HepG2 (cell line): ENCODE data around the gene FAM83F. TPM values are rescaled to one million over a fixed set of nuclear protein-coding genes. Genes with fewer than 3 reads are reported as not detected.

Experiments used
- ATAC-seq: fragments of 200-7000 bp; cut with Tn5 transposase; 3 replicates; pipeline ENCODE4 v1.9.1; 2020; ENCODE audit warnings: mild to moderate bottlenecking, moderate library complexity
- BruUV-seq: library from RNA; stranded (reverse); fragments of 400-500 nt; replicated peaks from 2 replicates; lab custom pipeline; 2021; lab: Mats Ljungman, UMichigan
- CTCF ChIA-PET: fragments of 300-600 bp; formaldehyde crosslinking; extraction: SDS; loops from one replicate; lab custom pipeline; 2021; ENCODE audit warnings: low total read pairs, inconsistent platforms, low intra/inter-chr PET ratio; lab: Yijun Ruan, JAX
- POLR2A ChIA-PET: fragments of 350-600 bp; sonication (Branson Sonifier 250); formaldehyde crosslinking; loops from one replicate; lab custom pipeline; 2020; ENCODE audit warnings: antibody characterized with exemption, inconsistent platforms; lab: Yijun Ruan, JAX
- DNase-seq: peaks from one replicate; pipeline ENCODE4 v3.0.0-alpha.2; 2015; ENCODE audit warnings: low spot score
- FAIRE-seq: peaks from 3 replicates; lab custom pipeline; 2011; peaks lifted over from hg19 to GRCh38; lab: Jason Lieb, UNC
- H2AFZ ChIP-seq: one replicate; pipeline ENCODE4 v1.6.1; 2011; ENCODE audit warnings: low read length, inconsistent platforms
- H3K27ac ChIP-seq: fragments of 300-600 bp; 3 replicates; pipeline ENCODE4 v1.8.0; 2011; ENCODE audit warnings: mixed run types, mild to moderate bottlenecking, mixed read lengths, low read length, inconsistent platforms; ENCODE audit not compliant: insufficient read depth; ENCODE audit errors: extremely low read length
- H3K27me3 ChIP-seq, 2 experiments: fragments of 200-600 bp in 1 of 2; 2 replicates in 1 of 2; 3 replicates in 1 of 2; pipeline versions ENCODE4 v1.6.0 to v1.8.0; 2011; ENCODE audit warnings: low read length in 2 of 2, mild to moderate bottlenecking in 2 of 2, moderate library complexity in 2 of 2, inconsistent platforms in 1 of 2; ENCODE audit not compliant: insufficient read depth in 2 of 2, control insufficient read depth in 1 of 2
- H3K36me3 ChIP-seq, 2 experiments: fragments of 200-600 bp in 1 of 2; replicated peaks in 1 of 2; 2 replicates in 1 of 2; 3 replicates in 1 of 2; pipeline versions ENCODE4 v1.5.1 to v1.8.0; 2011; ENCODE audit warnings: low read length in 2 of 2, inconsistent platforms in 1 of 2; ENCODE audit not compliant: insufficient read depth in 2 of 2, control insufficient read depth in 1 of 2
- H3K4me1 ChIP-seq: 2 replicates; pipeline ENCODE4 v1.5.1; 2012; ENCODE audit warnings: low read length, inconsistent platforms; ENCODE audit not compliant: insufficient read depth
- H3K4me2 ChIP-seq: 2 replicates; pipeline ENCODE4 v1.6.0; 2011; ENCODE audit warnings: low read depth, low read length, inconsistent platforms
- H3K4me3 ChIP-seq, 3 experiments: fragments of 200-600 bp in 1 of 3; sonication (generic), shearing (Covaris generic) in 1 of 3; replicated peaks in 1 of 3; 2 replicates each; pipeline ENCODE4 v1.5.1; 2011 to 2016; ENCODE audit warnings: low read length in 3 of 3, inconsistent platforms in 2 of 3, low read depth in 2 of 3, mild to moderate bottlenecking in 2 of 3, control low read depth in 1 of 3, mixed read lengths in 1 of 3; ENCODE audit not compliant: insufficient read depth in 1 of 3
- H3K79me2 ChIP-seq: one replicate; pipeline ENCODE4 v1.6.1; 2011; ENCODE audit warnings: low read length, inconsistent platforms; ENCODE audit not compliant: insufficient read depth
- H3K9ac ChIP-seq: 2 replicates; pipeline ENCODE4 v1.6.0; 2011; ENCODE audit warnings: mild to moderate bottlenecking, low read depth, low read length, inconsistent platforms; ENCODE audit not compliant: insufficient read depth
- H3K9me3 ChIP-seq: 2 replicates; pipeline ENCODE4 v1.5.1; 2012; ENCODE audit warnings: mild to moderate bottlenecking, low read length
- H4K20me1 ChIP-seq: 2 replicates; pipeline ENCODE4 v1.6.0; 2011; ENCODE audit warnings: inconsistent platforms, mild to moderate bottlenecking, low read length, moderate library complexity; ENCODE audit not compliant: insufficient read depth
- CHCHD3 ChIP-seq: sonication (generic); formaldehyde crosslinking; IDR thresholded peaks from 2 replicates; pipeline ENCODE4 v1.8.0; 2022; ENCODE audit warnings: mild to moderate bottlenecking, missing genetic modification reagents, moderate library complexity
- ELF4 ChIP-seq: sonication (generic); formaldehyde crosslinking; IDR thresholded peaks from 2 replicates; pipeline ENCODE4 v1.5.0; 2020; ENCODE audit warnings: missing genetic modification reagents, mild to moderate bottlenecking, moderate library complexity, borderline replicate concordance
- RARG ChIP-seq: sonication (generic); formaldehyde crosslinking; IDR thresholded peaks from 2 replicates; pipeline ENCODE4 v1.4.0; 2020; ENCODE audit warnings: low read depth, mild to moderate bottlenecking, missing genetic modification reagents
- SOX5 ChIP-seq: IDR thresholded peaks from 2 replicates; pipeline ENCODE4 v1.6.1; 2016; ENCODE audit warnings: borderline replicate concordance
- ZBTB38 ChIP-seq: sonication (generic); formaldehyde crosslinking; IDR thresholded peaks from 2 replicates; pipeline ENCODE4 v1.5.1; 2020; ENCODE audit warnings: mild to moderate bottlenecking, missing genetic modification reagents
- ZNF30 ChIP-seq: sonication (generic); formaldehyde crosslinking; IDR thresholded peaks from 2 replicates; pipeline ENCODE4 v1.5.0; 2020; ENCODE audit warnings: mild to moderate bottlenecking, missing genetic modification reagents
- ZNF354B ChIP-seq: sonication (generic); formaldehyde crosslinking; IDR thresholded peaks from 2 replicates; pipeline ENCODE4 v1.8.0; 2022; ENCODE audit warnings: mild to moderate bottlenecking, missing genetic modification reagents
- ZNF574 ChIP-seq: sonication (generic); formaldehyde crosslinking; IDR thresholded peaks from 2 replicates; pipeline ENCODE4 v1.4.0; 2020; ENCODE audit warnings: missing genetic modification reagents
- ZNF775 ChIP-seq: sonication (generic); formaldehyde crosslinking; IDR thresholded peaks from 2 replicates; pipeline ENCODE4 v1.4.0; 2020; ENCODE audit warnings: missing genetic modification reagents, mild to moderate bottlenecking, moderate library complexity, borderline replicate concordance
- ZNF788 ChIP-seq: sonication (generic); formaldehyde crosslinking; IDR thresholded peaks from 2 replicates; pipeline ENCODE4 v1.5.0; 2020; ENCODE audit warnings: mild to moderate bottlenecking, missing genetic modification reagents, borderline replicate concordance
- WGBS: methylation state at CpG from one replicate; pipeline ENCODE4 v1.1.6; 2017; ENCODE audit warnings: low lambda C conversion rate; 5-methylcytosine and 5-hydroxymethylcytosine counted together
- in situ Hi-C: cut with HindIII; loops from 2 replicates; pipeline ENCODE4 v1.10.0; 2017; ENCODE audit warnings: low pct_unique_long_range_greater_than_20kb; ENCODE audit not compliant: extremely low pct_ligation_motif_present
- intact Hi-C: fragments of 100-400 bp; cut with micrococcal nuclease; formaldehyde crosslinking; loops from one replicate; pipeline ENCODE4 v1.10.0; 2022; ENCODE audit not compliant: unreplicated experiment
- polyA plus RNA-seq, 8 experiments: library from polyadenylated mRNA; depleted of rRNA in 3 of 8; stranded (reverse) in 7 of 8; unstranded in 1 of 8; fragments of >200 nt; fragmentation: Illumina TruSeq in 4 of 8; extraction: Trizol in 4 of 8; gene quantifications; 2 replicates each; pipeline versions ENCODE4 v1.2.1 to v1.2.3, GENCODE V29; 2011 to 2016; ENCODE audit warnings: low read depth in 4 of 8, missing spikeins in 1 of 8, mixed read lengths in 1 of 8; ENCODE audit not compliant: insufficient read depth in 1 of 8
- total RNA-seq, 5 experiments: library from RNA; depleted of rRNA; stranded (reverse); fragments of >200 nt; fragmentation: Illumina TruSeq; extraction: Trizol; gene quantifications; 2 replicates each; pipeline ENCODE4 v1.2.3, GENCODE V29; 2016; ENCODE audit warnings: low read depth in 1 of 5
- TF ChIP-seq, protein P1 (sequence below): sonication (generic); formaldehyde crosslinking; IDR thresholded peaks from 2 replicates; pipeline ENCODE4 v1.9.0; 2021; ENCODE audit warnings: missing genetic modification reagents, borderline replicate concordance

Gene FAM83F
- total and polyA plus RNA-seq, 2 of the 13 experiments (the other 11 are each of a cell fraction or from before 2014, with no cell fraction given), result not detected

DNA sequence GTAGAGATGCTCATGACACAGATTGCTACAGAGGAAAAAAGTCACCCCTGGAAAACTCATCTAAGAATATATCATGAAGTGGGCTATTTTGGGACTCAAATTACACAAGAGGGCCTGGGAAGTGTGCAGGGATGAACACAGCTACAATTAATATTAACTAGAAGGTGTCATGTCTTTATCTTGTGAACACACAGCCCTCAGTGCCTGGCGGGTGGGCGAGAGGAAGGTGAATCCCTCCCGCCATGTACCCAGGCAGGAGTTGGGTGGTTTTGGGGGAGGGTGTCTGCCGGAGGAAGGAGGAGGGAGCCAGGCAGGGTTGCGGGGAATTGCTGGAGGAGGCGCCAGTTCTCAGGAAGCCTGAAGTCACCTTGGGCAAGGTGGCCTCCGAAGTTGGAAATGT lies 5.1 kb upstream of the FAM83F start:
- Histone ChIP-seq H3K4me3 (no peak overlapping the region), H3K27me3 (peaks cover 2 to 25% of the 10 kb centered on the region in 2 experiments; a peak in 3 of 5 replicates), H2AFZ (no peak overlapping the region), H4K20me1 (no peaks in the 10 kb centered on the region), H3K4me1 (peaks cover 32% of the 10 kb centered on the region), H3K27ac (no peak overlapping the region), H3K9me3 (no peaks in the 10 kb centered on the region), H3K36me3 (no peaks in the 10 kb centered on the region), H3K9ac (no peak overlapping the region), H3K79me2 (no peaks in the 10 kb centered on the region), H3K4me2 (no peak overlapping the region)
- DNase-seq (no peak), ATAC-seq (no peak), FAIRE-seq (no peak)
- WGBS, result 63% methylated on average over 7 of the region's 7 CpGs
- TF ChIP-seq ZBTB38 (CRISPR knock-in tag) (no peak), SOX5 (no peak), ELF4 (CRISPR knock-in tag) (no peak), ZNF788 (CRISPR knock-in tag) (no peak), RARG (CRISPR knock-in tag) (no peak), ZNF574 (no peak), CHCHD3 (no peak), ZNF354B (CRISPR knock-in tag) (no peak), ZNF775 (CRISPR knock-in tag) (no peak), ZNF30 (CRISPR knock-in tag) (no peak)
- TF ChIP-seq, protein P1, sequence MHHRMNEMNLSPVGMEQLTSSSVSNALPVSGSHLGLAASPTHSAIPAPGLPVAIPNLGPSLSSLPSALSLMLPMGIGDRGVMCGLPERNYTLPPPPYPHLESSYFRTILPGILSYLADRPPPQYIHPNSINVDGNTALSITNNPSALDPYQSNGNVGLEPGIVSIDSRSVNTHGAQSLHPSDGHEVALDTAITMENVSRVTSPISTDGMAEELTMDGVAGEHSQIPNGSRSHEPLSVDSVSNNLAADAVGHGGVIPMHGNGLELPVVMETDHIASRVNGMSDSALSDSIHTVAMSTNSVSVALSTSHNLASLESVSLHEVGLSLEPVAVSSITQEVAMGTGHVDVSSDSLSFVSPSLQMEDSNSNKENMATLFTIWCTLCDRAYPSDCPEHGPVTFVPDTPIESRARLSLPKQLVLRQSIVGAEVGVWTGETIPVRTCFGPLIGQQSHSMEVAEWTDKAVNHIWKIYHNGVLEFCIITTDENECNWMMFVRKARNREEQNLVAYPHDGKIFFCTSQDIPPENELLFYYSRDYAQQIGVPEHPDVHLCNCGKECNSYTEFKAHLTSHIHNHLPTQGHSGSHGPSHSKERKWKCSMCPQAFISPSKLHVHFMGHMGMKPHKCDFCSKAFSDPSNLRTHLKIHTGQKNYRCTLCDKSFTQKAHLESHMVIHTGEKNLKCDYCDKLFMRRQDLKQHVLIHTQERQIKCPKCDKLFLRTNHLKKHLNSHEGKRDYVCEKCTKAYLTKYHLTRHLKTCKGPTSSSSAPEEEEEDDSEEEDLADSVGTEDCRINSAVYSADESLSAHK (CRISPR knock-in tag), result no peak
- in situ Hi-C loops, result no loop called here
- CTCF ChIA-PET, result no interaction called here
- POLR2A ChIA-PET, result no interaction called here
- intact Hi-C loops, result no loop called here
- BruUV-seq, result no TSS peak
